OCI-LY7 (cell line): ENCODE measurements around the gene NFAM1.

Experiments used
- EZH2phosphoT487 ChIP-seq: fragments of 200-600 bp; sonication (generic); IDR thresholded peaks from 2 replicates; pipeline ENCODE4 v1.6.1; 2018; ENCODE audit warnings: low read depth, borderline replicate concordance, mild to moderate bottlenecking, mixed run types, antibody characterized with exemption, low read length, moderate library complexity, mixed read lengths
- TF ChIP-seq, protein P1 (sequence below): fragments of 200-600 bp; sonication (generic); conservative IDR thresholded peaks from 2 replicates; pipeline ENCODE4 v1.5.1; 2014; ENCODE audit warnings: mild to moderate bottlenecking, antibody characterized with exemption, low read length, moderate library complexity, mixed read lengths

DNA sequence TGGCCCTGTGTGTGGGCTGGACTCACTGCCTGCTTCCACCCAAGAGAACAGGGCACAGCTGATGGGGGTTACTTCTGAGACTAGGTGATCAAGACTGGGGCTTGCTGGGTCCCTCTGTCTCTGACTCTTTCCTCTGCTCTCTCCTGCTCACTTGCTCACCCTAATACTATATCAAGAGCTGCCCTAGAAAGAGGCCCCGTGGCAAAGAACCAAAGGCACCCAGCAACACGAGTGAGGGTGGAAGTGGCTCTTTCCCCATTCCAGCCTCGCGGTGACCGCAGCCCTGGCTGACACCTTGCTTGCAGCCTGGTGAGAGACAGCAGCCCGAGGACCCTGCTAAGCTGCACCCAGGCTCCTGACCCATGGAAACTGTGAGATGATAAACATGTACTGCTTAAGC lies 20.7 kb upstream of the NFAM1 start:
- TF ChIP-seq, protein P1, sequence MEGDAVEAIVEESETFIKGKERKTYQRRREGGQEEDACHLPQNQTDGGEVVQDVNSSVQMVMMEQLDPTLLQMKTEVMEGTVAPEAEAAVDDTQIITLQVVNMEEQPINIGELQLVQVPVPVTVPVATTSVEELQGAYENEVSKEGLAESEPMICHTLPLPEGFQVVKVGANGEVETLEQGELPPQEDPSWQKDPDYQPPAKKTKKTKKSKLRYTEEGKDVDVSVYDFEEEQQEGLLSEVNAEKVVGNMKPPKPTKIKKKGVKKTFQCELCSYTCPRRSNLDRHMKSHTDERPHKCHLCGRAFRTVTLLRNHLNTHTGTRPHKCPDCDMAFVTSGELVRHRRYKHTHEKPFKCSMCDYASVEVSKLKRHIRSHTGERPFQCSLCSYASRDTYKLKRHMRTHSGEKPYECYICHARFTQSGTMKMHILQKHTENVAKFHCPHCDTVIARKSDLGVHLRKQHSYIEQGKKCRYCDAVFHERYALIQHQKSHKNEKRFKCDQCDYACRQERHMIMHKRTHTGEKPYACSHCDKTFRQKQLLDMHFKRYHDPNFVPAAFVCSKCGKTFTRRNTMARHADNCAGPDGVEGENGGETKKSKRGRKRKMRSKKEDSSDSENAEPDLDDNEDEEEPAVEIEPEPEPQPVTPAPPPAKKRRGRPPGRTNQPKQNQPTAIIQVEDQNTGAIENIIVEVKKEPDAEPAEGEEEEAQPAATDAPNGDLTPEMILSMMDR, result no peak
- no peak for TF ChIP-seq EZH2phosphoT487
